GM21390 (cell line): ENCODE results near the gene RHBDD3.
"Not testable (repeated sequence)": the region's sequence is repeated elsewhere in the genome, so short reads cannot be mapped to it uniquely, and the experiment has no call there.

Experiments
- ATAC-seq: cut with Tn5 transposase; IDR thresholded peaks from one replicate; pipeline ENCODE4 v1.9.1; 2021; ENCODE audit not compliant: unreplicated experiment

The RHBDD3 gene

GRCh38 chr22:29251981-29252911 is 15.5 kb downstream of the RHBDD3 start:
- no peak for ATAC-seq

GRCh38 chr22:29251265-29251664 is 16.5 kb downstream of the RHBDD3 start:
- ATAC-seq, result no peak

GRCh38 chr22:29247891-29248290 is 19.9 kb downstream of the RHBDD3 start:
- ATAC-seq, result not testable (repeated sequence)

GRCh38 chr22:29245626-29246385 is 22.0 kb downstream of the RHBDD3 start:
- ATAC-seq, result no peak

GRCh38 chr22:29244785-29245625 is 22.8 kb downstream of the RHBDD3 start:
- ATAC-seq, result no peak

GRCh38 chr22:29243874-29244446 is 23.8 kb downstream of the RHBDD3 start:
- ATAC-seq, result no peak

GRCh38 chr22:29240481-29240880 is 27.3 kb downstream of the RHBDD3 start:
- not testable (repeated sequence) for ATAC-seq

- no peak for ATAC-seq
Observed at GRCh38 chr22:29233277-29233877, 34.4 kb downstream of the RHBDD3 start.

GRCh38 chr22:29231971-29232959 is 35.5 kb downstream of the RHBDD3 start:
- no peak for ATAC-seq

GRCh38 chr22:29230972-29231875 is 36.6 kb downstream of the RHBDD3 start:
- no peak for ATAC-seq

GRCh38 chr22:29226351-29226981 is 41.3 kb downstream of the RHBDD3 start:
- no peak for ATAC-seq

GRCh38 chr22:29225422-29226090 is 42.2 kb downstream of the RHBDD3 start:
- no peak for ATAC-seq

- no peak for ATAC-seq
Observed at GRCh38 chr22:29224859-29225410, 42.8 kb downstream of the RHBDD3 start.

- no peak for ATAC-seq
Observed at GRCh38 chr22:29224121-29224858, 43.5 kb downstream of the RHBDD3 start.

GRCh38 chr22:29219881-29220670 is 47.7 kb downstream of the RHBDD3 start:
- ATAC-seq, result no peak
